Measurements from ENCODE around the gene KREMEN1.
A peak's percentile ranks its signal among the peaks of the same experiment; 100 is the strongest.

The KREMEN1 gene

DNA sequence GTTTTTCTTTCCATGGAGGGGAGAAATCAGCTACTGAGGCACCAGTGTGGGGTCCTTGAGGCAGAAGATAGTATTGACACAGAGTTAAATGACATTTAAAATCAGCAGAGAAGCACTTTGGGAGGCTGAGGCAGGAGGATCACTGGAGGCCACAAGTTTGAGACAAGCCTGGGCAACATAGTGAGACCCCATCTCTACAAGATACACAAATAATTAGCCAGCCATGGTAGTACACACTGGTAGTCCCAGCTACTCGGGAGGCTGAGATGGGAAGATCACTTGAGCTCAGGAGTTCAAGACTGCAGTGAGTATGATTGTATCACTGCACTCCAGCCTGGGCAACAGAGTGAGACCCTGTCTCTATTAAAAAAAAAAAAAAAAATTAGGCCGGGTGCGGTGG lies 38.1 kb downstream of the KREMEN1 start:
- TF ChIP-seq, protein P1, sequence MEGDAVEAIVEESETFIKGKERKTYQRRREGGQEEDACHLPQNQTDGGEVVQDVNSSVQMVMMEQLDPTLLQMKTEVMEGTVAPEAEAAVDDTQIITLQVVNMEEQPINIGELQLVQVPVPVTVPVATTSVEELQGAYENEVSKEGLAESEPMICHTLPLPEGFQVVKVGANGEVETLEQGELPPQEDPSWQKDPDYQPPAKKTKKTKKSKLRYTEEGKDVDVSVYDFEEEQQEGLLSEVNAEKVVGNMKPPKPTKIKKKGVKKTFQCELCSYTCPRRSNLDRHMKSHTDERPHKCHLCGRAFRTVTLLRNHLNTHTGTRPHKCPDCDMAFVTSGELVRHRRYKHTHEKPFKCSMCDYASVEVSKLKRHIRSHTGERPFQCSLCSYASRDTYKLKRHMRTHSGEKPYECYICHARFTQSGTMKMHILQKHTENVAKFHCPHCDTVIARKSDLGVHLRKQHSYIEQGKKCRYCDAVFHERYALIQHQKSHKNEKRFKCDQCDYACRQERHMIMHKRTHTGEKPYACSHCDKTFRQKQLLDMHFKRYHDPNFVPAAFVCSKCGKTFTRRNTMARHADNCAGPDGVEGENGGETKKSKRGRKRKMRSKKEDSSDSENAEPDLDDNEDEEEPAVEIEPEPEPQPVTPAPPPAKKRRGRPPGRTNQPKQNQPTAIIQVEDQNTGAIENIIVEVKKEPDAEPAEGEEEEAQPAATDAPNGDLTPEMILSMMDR (IDR thresholded peaks at IDR 0.05; ENCODE audit: low read depth, low read length): no peak

DNA sequence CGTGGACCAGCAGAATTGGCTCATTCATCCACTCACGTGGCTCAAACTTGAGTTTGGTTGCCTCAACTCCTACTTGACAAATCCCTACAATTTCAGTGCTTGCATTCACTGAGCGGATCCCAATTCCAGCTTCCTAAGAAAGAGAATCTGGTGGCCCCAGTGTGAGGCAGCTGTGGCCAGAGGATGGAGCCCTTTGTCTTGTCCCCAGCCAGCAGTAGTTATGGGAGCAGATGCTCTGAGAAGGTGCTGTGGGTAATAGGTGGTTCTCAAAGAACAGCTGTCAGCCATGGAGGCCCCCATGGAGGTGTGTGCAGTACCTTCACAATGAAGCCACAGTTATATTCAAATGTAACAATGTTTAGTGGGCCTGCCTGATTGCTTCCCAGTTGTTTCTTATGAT lies 39.3 kb downstream of the KREMEN1 start:
- TF ChIP-seq, protein P1 (IDR thresholded peaks at IDR 0.05; ENCODE audit: low read depth, low read length): no peak
- no peak for DNase-seq (ENCODE audit: extremely low read depth, low read depth)

More for the DNA sequence above, 38.1 kb downstream of the KREMEN1 start:
- no peak for DNase-seq (ENCODE audit: extremely low read depth, low read depth)

DNA sequence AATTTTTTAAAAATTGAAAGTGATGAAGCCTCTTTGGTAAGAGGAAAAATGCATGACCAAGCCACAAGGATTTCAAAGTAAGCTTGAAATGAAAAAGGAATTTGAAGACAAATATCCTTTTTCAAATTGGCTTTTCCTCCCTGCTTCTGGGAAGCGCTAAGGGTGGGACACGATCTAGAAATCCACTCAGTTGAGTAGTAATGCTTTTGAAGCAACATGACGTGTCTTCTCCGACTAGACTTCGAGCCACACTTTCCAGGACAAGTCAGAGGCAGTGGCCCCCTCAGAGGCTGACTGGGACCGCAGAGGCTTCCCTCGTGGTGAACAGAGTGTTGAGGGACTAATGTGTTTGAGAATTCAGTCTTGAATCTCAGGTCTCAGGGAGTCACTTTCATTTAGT lies 39.8 kb downstream of the KREMEN1 start:
- no peak for DNase-seq (ENCODE audit: extremely low read depth, low read depth)
- TF ChIP-seq, protein P1 (IDR thresholded peaks at IDR 0.05; ENCODE audit: low read depth, low read length): no peak

DNA sequence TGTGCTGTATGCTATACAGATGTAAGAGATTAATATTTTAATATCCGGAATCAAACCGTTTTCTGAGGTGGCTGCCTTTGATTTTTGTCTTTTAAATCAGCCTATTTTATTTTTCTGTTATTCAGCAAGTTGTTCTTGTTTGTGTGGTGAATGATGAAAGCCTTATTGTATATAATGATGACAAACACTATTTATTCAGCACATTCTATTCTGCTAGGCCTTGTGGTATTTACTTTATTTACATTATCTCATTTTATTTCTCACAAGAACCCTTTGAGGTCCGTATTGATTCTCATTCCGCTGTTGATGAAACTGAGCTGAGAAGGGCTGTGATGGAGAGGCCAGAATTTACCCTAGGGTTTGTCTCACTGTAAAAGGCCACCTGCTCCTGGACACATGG lies 40.5 kb downstream of the KREMEN1 start:
- TF ChIP-seq, protein P1 (IDR thresholded peaks at IDR 0.05; ENCODE audit: low read depth, low read length): no peak
- no peak for DNase-seq (ENCODE audit: extremely low read depth, low read depth)

DNA sequence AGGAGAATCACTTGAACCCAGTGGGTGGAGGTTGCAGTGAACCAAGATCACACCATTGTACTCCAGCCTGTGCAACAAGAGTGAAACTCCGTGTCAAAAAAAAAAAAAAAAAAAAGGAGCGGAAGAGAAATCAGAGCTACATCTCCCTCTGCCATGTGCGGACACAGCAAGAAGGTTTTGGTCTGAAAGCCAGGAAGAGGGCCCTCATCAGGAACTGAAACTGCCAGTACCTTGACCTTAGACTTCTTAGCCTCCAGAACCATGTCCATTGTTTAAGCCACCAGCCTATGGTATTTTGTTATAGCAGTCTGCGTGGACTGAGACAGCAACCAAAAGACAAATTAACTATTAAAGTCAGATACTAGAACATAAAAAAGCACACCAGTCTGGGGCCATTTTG lies 41.6 kb downstream of the KREMEN1 start:
- TF ChIP-seq, protein P1 (IDR thresholded peaks at IDR 0.05; ENCODE audit: low read depth, low read length): no peak
- no peak for DNase-seq (ENCODE audit: extremely low read depth, low read depth)

DNA sequence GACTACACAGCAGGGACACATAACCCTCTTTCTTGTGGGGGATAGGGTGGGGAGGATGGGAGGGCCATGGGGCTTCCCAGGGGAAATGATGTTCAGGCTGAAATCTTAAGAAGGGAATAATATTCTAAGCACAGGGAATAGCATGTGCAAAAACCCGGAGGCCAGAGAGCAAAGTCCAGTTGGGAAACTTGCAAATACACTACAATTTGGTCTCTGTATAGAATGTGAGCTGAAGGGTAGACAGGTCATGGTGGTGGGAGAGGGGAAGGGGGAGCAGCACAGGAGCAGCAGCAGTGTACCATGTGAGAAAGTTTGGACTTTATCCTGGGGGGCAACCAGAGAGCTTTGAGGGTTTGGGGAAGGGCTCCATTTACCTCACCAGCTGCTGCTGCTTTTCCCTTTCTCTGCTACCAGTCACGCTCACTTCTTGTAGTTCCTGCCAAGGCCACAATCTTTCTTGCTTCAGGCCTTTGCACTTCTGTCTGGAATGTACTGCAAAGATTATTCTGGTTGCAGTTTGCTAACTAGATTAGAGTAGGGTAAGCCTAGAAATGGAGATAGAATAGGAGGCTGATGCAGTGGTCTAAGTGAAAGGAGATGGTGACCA lies 43.0 kb downstream of the KREMEN1 start:
- no peak for DNase-seq (ENCODE audit: extremely low read depth, low read depth)
- TF ChIP-seq, protein P1 (IDR thresholded peaks at IDR 0.05; ENCODE audit: low read depth, low read length): no peak

DNA sequence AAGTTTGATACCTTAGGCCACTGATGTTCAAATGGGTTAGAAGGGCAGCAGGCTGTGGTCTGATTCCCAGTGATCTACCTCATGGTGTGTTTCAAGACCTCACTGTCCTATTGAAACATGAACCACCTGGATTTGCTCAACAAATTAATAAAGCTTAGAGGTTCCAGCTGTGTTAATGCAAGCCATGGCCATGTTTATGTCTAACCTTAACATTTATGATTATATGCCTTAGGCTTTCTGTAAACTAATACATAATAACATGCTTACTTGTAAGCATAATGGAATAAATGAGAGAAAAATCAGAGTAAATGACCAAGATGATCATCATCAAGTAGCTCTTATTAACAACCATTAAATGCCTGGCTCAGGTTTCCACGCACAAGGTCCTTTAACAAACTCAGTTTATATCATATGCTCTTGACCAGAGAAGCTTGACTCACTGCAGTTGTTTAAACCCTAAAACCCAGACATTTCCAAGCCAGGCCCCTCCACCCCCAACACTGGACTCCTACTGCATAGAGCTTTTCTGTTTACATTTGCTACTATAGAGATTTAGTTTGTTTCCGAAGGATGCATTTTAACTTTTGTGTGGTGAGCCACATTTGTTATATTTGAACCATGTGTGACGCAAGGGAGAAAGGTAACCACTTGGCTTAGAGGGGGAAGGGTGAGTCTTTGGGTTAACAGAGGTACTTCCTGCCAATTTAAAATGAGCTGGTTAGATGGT lies 43.7 kb downstream of the KREMEN1 start:
- DNase-seq (ENCODE audit: extremely low read depth, low read depth): peak; percentile 53
- TF ChIP-seq, protein P1 (IDR thresholded peaks at IDR 0.05; ENCODE audit: low read depth, low read length): no peak
